SK-N-SH (cell line): Measurements from ENCODE around the gene FBXL2. TPM values are rescaled to one million over a fixed set of nuclear protein-coding genes. Genes with fewer than 3 reads are reported as not detected.

ENCODE experiments used
- CTCF ChIA-PET: fragments of 300-600, 350-600 bp; formaldehyde crosslinking; extraction: SDS; loops from one replicate; lab custom pipeline; 2021; lab: Yijun Ruan, JAX
- POLR2A ChIA-PET: fragments of 350-600 bp; sonication (Branson Sonifier 250); formaldehyde crosslinking; extraction: SDS; loops from one replicate; lab custom pipeline; 2020; ENCODE audit warnings: antibody characterized with exemption, inconsistent platforms; lab: Yijun Ruan, JAX
- DNase-seq: peaks from one replicate; pipeline ENCODE4 v3.0.0; 2012
- H2AFZ ChIP-seq: fragments of 200-600 bp; sonication (generic); 2 replicates; pipeline ENCODE4 v1.8.1; 2016; ENCODE audit warnings: antibody characterized with exemption, mild to moderate bottlenecking, low read depth
- H3F3A ChIP-seq: fragments of 200-600 bp; sonication (generic); replicated peaks from 2 replicates; pipeline ENCODE3; 2016; ENCODE audit warnings: antibody characterized with exemption, mild to moderate bottlenecking; ENCODE audit not compliant: insufficient read depth
- H3K27ac ChIP-seq, 2 experiments: fragments of 200-500 bp in 1 of 2; fragments of 200-600 bp in 1 of 2; sonication (Bioruptor generic) in 1 of 2; sonication (generic), shearing (Covaris generic) in 1 of 2; 2 replicates each; pipeline versions ENCODE4 v1.5.1 to v1.6.1; 2014 to 2016; ENCODE audit warnings: low read depth in 2 of 2, inconsistent platforms in 1 of 2, low read length in 1 of 2, mild to moderate bottlenecking in 1 of 2, mixed read lengths in 1 of 2
- H3K27me3 ChIP-seq: fragments of 200-600 bp; sonication (generic), shearing (Covaris generic); 2 replicates; pipeline ENCODE4 v1.6.1; 2016; ENCODE audit warnings: mixed run types; ENCODE audit not compliant: insufficient read depth
- H3K36me3 ChIP-seq, 2 experiments: fragments of 200-500 bp in 1 of 2; fragments of 200-600 bp in 1 of 2; sonication (Bioruptor generic) in 1 of 2; sonication (generic) in 1 of 2; replicated peaks in 1 of 2; 2 replicates each; pipeline versions ENCODE3 to v1.5.1; 2014 to 2016; ENCODE audit warnings: low read length in 1 of 2, mild to moderate bottlenecking in 1 of 2; ENCODE audit not compliant: insufficient read depth in 2 of 2, control insufficient read depth in 1 of 2
- H3K4me1 ChIP-seq, 2 experiments: fragments of 200-500 bp in 1 of 2; fragments of 200-600 bp in 1 of 2; sonication (Bioruptor generic) in 1 of 2; sonication (generic), shearing (Covaris generic) in 1 of 2; 2 replicates each; pipeline versions ENCODE4 v1.5.1 to v1.6.1; 2014 to 2016; ENCODE audit warnings: low read depth in 1 of 2, low read length in 1 of 2, mixed run types in 1 of 2; ENCODE audit not compliant: insufficient read depth in 2 of 2, control insufficient read depth in 1 of 2
- H3K4me2 ChIP-seq: fragments of 200-600 bp; sonication (generic), shearing (Covaris generic); 2 replicates; pipeline ENCODE4 v1.6.1; 2017; ENCODE audit warnings: mixed run types
- H3K4me3 ChIP-seq, 2 experiments: fragments of 200-500 bp in 1 of 2; fragments of 200-600 bp in 1 of 2; sonication (Bioruptor generic) in 1 of 2; sonication (generic), shearing (Covaris generic) in 1 of 2; 2 replicates each; pipeline versions ENCODE4 v1.5.1 to v1.8.1; 2014 to 2016; ENCODE audit warnings: low read depth in 2 of 2, inconsistent platforms in 1 of 2, low read length in 1 of 2, mild to moderate bottlenecking in 1 of 2, mixed read lengths in 1 of 2, moderate library complexity in 1 of 2
- H3K79me2 ChIP-seq: fragments of 200-600 bp; sonication (generic); 2 replicates; pipeline ENCODE4 v1.8.1; 2017; ENCODE audit warnings: mild to moderate bottlenecking; ENCODE audit not compliant: insufficient read depth
- H3K9ac ChIP-seq: fragments of 200-600 bp; sonication (generic); 2 replicates; pipeline ENCODE4 v1.6.1; 2017; ENCODE audit warnings: mixed run types
- H3K9me2 ChIP-seq: fragments of 200-600 bp; sonication (generic); 2 replicates; pipeline ENCODE4 v1.6.1; 2017; ENCODE audit warnings: mixed run types
- H3K9me3 ChIP-seq: fragments of 200-600 bp; sonication (generic); 2 replicates; pipeline ENCODE4 v1.6.1; 2017; ENCODE audit warnings: mixed run types, mild to moderate bottlenecking, moderate library complexity
- H4K20me1 ChIP-seq: fragments of 200-600 bp; sonication (generic); 2 replicates; pipeline ENCODE4 v1.6.1; 2017; ENCODE audit warnings: mild to moderate bottlenecking, mixed run types; ENCODE audit not compliant: insufficient read depth
- ELF1 ChIP-seq: IDR thresholded peaks from 2 replicates; pipeline ENCODE4 v1.4.0; 2012
- EP300 ChIP-seq, 2 experiments: IDR thresholded peaks; 2 replicates each; pipeline versions ENCODE4 v1.4.0 to v1.6.1; 2012; ENCODE audit warnings: borderline replicate concordance in 1 of 2, low read depth in 1 of 2, low read length in 1 of 2
- FOXM1 ChIP-seq: IDR thresholded peaks from 2 replicates; pipeline ENCODE4 v1.4.0; 2012; ENCODE audit warnings: low read depth, mild to moderate bottlenecking
- GABPA ChIP-seq: IDR thresholded peaks from 2 replicates; pipeline ENCODE4 v1.4.0; 2012; ENCODE audit warnings: low read depth, mild to moderate bottlenecking
- RAD21 ChIP-seq: IDR thresholded peaks from 2 replicates; pipeline ENCODE4 v1.6.1; 2012; ENCODE audit warnings: mild to moderate bottlenecking, low read length
- RCOR1 ChIP-seq: fragments of 150-350 bp; IDR thresholded peaks from 2 replicates; pipeline ENCODE4 v1.6.1; 2017; ENCODE audit warnings: antibody characterized with exemption, low read length
- SIN3A ChIP-seq: IDR thresholded peaks from 2 replicates; pipeline ENCODE4 v1.6.1; 2012; ENCODE audit warnings: low read depth, mild to moderate bottlenecking, low read length, moderate library complexity, borderline replicate concordance
- SMC3 ChIP-seq: IDR thresholded peaks from 2 replicates; pipeline ENCODE4 v1.6.1; 2012; ENCODE audit warnings: low read depth, low read length, improper control_type of control experiment
- TAF1 ChIP-seq: IDR thresholded peaks from 2 replicates; pipeline ENCODE4 v1.6.1; 2012; ENCODE audit warnings: low read depth, mild to moderate bottlenecking, low read length, moderate library complexity, borderline replicate concordance
- TEAD4 ChIP-seq: IDR thresholded peaks from 2 replicates; pipeline ENCODE4 v1.4.0; 2012; ENCODE audit warnings: mild to moderate bottlenecking, borderline replicate concordance; ENCODE audit not compliant: insufficient read depth
- WGBS: methylation state at CpG from one replicate; pipeline ENCODE4 v1.1.6; 2017; ENCODE audit warnings: low lambda C conversion rate; 5-methylcytosine and 5-hydroxymethylcytosine counted together
- polyA plus RNA-seq, 3 experiments: library from polyadenylated mRNA; depleted of rRNA; stranded (reverse); fragments of >200 nt; gene quantifications; 2 replicates each; pipeline ENCODE4 v1.2.3, GENCODE V29; 2012
- TF ChIP-seq, protein P1 (sequence below): IDR thresholded peaks from 2 replicates; pipeline ENCODE4 v1.4.0; 2012; ENCODE audit warnings: low read depth, borderline replicate concordance
- TF ChIP-seq, protein P2 (sequence below): IDR thresholded peaks from 2 replicates; pipeline ENCODE4 v1.6.1; 2012; ENCODE audit warnings: mild to moderate bottlenecking, low read depth, low read length, moderate library complexity
- TF ChIP-seq, protein P3 (sequence below): fragments of 200-600 bp; sonication (generic); IDR thresholded peaks from 2 replicates; pipeline ENCODE4 v1.6.1; 2017; ENCODE audit warnings: antibody characterized with exemption, mild to moderate bottlenecking, moderate library complexity

The FBXL2 gene
- polyA plus RNA-seq, 1 of the 3 experiments (the other 2 are of a cell fraction), result 13.7 TPM

DNA sequence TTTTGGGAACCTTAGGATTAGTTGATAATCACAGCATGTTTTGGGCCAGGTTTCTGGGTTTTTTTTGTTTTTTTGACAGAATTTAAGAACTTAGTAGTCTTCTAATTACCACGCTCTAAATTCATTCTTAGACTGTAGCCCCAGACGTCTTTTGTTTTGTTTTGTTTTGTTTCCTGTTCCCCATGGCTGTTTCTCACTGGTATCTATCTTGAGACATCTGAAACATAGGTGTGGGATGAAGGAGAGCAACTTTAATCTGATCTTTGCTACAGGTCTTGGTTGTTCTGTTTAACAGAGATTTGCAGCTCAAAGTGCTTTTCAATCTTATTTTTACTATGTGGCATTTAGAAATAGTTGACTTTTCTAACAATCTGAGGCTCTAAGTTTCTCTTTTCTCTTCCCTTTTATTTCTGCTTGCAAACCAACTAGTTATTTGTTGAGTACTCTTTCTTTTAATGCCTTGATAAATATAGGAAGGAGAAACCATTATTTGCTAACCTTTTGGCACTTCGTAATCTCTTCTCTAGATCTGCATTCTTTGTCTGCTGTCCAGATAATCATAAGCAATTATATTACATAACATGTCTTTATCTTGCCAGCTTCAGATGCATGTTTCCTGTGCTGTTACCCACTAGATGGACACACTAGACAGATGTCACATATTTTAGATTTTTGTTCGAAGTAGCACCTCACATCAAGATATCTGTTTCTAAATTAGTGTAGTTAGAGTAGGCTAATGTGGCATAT lies 40.9 kb downstream of the FBXL2 start (continued):
- TF ChIP-seq EP300 (IDR thresholded peaks at IDR 0.05; ENCODE audit: borderline replicate concordance in 1 of 2, low read depth in 1 of 2, low read length in 1 of 2) (peak; percentile 60 to 70; a peak in 2 of 4 replicates), SIN3A (no peak), ELF1 (no peak), RCOR1 (peak; percentile 68; the same call in 1 of the 2 replicates), TEAD4 (no peak), SMC3 (no peak)
- TF ChIP-seq, protein P1, sequence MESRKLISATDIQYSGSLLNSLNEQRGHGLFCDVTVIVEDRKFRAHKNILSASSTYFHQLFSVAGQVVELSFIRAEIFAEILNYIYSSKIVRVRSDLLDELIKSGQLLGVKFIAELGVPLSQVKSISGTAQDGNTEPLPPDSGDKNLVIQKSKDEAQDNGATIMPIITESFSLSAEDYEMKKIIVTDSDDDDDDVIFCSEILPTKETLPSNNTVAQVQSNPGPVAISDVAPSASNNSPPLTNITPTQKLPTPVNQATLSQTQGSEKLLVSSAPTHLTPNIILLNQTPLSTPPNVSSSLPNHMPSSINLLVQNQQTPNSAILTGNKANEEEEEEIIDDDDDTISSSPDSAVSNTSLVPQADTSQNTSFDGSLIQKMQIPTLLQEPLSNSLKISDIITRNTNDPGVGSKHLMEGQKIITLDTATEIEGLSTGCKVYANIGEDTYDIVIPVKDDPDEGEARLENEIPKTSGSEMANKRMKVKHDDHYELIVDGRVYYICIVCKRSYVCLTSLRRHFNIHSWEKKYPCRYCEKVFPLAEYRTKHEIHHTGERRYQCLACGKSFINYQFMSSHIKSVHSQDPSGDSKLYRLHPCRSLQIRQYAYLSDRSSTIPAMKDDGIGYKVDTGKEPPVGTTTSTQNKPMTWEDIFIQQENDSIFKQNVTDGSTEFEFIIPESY, result no peak
- TF ChIP-seq, all 33 proteins: peak for 8

DNA sequence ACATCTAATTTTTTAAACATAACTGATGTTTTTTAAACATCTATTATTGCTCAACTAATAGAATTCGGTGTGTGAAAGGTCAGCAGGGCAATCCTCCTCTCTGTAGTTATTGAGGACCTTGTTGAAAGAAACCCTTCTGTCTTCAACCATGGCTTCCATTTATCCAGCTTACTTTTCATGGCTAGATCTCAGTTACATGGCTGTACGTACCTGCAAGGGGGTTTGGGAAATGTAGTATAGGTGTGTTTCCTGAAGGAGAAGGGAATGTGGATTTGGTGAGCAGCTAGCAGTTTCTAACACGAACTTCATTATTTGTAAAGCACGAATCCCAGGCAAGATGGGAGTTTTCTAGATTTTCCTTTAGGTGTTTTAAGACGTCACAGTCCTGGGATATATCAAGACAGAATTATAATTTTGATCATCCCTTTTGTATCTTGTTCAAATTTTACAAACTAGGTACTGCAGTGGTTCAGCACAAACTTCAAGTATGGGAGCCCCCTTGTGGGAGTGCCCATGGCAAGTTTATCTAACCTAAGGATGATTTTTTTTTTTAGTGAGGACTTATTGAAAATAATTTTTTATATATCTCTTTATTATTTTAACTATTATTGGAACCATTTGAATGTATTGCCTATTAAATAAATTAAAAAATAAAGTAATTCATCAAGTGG lies 41.6 kb downstream of the FBXL2 start:
- no peaks in the 10 kb centered on the region for H3K9me2 ChIP-seq
- H3K9ac ChIP-seq, result no peak overlapping the region
- H3K27ac ChIP-seq, result peak overlapping the region; percentile 20 to 74; a peak in 2 of 4 replicates
- no peaks in the 10 kb centered on the region for H4K20me1 ChIP-seq
- WGBS, result 93% methylated on average over 5 of the region's 5 CpGs
- H3K9me3 ChIP-seq, result 0 out of 2 replicates have a peak, but pooled peaks cover 5% of the 10 kb centered on the region
- H3K79me2 ChIP-seq, result peaks cover 22% of the 10 kb centered on the region
- ChIA-PET CTCF (interaction anchor here (0.5 to 1.8 kb wide), 4 partner anchors 35 to 187 kb away, joined by 3 to 10 read pairs (median 3); no protein-coding TSS in a partner anchor), POLR2A (no interaction called here)
- TF ChIP-seq, protein P2, sequence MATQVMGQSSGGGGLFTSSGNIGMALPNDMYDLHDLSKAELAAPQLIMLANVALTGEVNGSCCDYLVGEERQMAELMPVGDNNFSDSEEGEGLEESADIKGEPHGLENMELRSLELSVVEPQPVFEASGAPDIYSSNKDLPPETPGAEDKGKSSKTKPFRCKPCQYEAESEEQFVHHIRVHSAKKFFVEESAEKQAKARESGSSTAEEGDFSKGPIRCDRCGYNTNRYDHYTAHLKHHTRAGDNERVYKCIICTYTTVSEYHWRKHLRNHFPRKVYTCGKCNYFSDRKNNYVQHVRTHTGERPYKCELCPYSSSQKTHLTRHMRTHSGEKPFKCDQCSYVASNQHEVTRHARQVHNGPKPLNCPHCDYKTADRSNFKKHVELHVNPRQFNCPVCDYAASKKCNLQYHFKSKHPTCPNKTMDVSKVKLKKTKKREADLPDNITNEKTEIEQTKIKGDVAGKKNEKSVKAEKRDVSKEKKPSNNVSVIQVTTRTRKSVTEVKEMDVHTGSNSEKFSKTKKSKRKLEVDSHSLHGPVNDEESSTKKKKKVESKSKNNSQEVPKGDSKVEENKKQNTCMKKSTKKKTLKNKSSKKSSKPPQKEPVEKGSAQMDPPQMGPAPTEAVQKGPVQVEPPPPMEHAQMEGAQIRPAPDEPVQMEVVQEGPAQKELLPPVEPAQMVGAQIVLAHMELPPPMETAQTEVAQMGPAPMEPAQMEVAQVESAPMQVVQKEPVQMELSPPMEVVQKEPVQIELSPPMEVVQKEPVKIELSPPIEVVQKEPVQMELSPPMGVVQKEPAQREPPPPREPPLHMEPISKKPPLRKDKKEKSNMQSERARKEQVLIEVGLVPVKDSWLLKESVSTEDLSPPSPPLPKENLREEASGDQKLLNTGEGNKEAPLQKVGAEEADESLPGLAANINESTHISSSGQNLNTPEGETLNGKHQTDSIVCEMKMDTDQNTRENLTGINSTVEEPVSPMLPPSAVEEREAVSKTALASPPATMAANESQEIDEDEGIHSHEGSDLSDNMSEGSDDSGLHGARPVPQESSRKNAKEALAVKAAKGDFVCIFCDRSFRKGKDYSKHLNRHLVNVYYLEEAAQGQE, result no peak
- TF ChIP-seq, protein P3, sequence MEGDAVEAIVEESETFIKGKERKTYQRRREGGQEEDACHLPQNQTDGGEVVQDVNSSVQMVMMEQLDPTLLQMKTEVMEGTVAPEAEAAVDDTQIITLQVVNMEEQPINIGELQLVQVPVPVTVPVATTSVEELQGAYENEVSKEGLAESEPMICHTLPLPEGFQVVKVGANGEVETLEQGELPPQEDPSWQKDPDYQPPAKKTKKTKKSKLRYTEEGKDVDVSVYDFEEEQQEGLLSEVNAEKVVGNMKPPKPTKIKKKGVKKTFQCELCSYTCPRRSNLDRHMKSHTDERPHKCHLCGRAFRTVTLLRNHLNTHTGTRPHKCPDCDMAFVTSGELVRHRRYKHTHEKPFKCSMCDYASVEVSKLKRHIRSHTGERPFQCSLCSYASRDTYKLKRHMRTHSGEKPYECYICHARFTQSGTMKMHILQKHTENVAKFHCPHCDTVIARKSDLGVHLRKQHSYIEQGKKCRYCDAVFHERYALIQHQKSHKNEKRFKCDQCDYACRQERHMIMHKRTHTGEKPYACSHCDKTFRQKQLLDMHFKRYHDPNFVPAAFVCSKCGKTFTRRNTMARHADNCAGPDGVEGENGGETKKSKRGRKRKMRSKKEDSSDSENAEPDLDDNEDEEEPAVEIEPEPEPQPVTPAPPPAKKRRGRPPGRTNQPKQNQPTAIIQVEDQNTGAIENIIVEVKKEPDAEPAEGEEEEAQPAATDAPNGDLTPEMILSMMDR, result peak; percentile 33
- TF ChIP-seq TAF1, result no peak
- TF ChIP-seq SMC3, result peak; percentile 14; the same call in 1 of the 2 replicates
- peak; percentile 15; the same call in 1 of the 2 replicates for TF ChIP-seq RAD21
- TF ChIP-seq FOXM1, result no peak
- no peak for TF ChIP-seq GABPA
- H3K4me3 ChIP-seq, result no peak overlapping the region
- H3K4me2 ChIP-seq, result peak overlapping the region; percentile 11; the same call in 1 of the 2 replicates
- peaks cover 3 to 22% of the 10 kb centered on the region in 2 experiments; a peak in 3 of 4 replicates for H3K4me1 ChIP-seq
- H2AFZ ChIP-seq, result no peak overlapping the region
- peaks cover 0 to 19% of the 10 kb centered on the region in 2 experiments for H3K36me3 ChIP-seq
- no peaks in the 10 kb centered on the region for H3K27me3 ChIP-seq
- no peak for DNase-seq
- H3F3A ChIP-seq, result peaks cover 20% of the 10 kb centered on the region
